Right atrium auricular region (tissue), 2 donors: ENCODE results near the gene PANK3. TPM values are rescaled to one million over a fixed set of nuclear protein-coding genes. Genes with fewer than 3 reads are reported as not detected.
A peak's percentile ranks its signal among the peaks of the same experiment; 100 is the strongest.

Experiments used
- DNase-seq: peaks from one replicate; pipeline ENCODE4 v3.0.0-alpha.2; 2019; ENCODE audit warnings: low spot score
- H3K27ac ChIP-seq, 2 donors: fragments of 200-600 bp; sonication (generic); 1 replicate in 1 of 2; 2 replicates in 1 of 2; pipeline ENCODE4 v1.5.1; 2016 to 2019
- H3K27me3 ChIP-seq, 2 donors: fragments of 200-600 bp; sonication (generic); one replicate each; pipeline versions ENCODE4 v1.5.1 to v1.6.0; 2017 to 2019
- H3K36me3 ChIP-seq: fragments of 200-600 bp; sonication (generic); one replicate; pipeline ENCODE4 v1.5.1; 2016
- H3K4me1 ChIP-seq, 2 donors: fragments of 200-600 bp; sonication (generic); one replicate each; pipeline versions ENCODE4 v1.5.1 to v1.6.0; 2017 to 2019
- H3K4me3 ChIP-seq, 2 donors: fragments of 200-600 bp; sonication (generic); 1 replicate in 1 of 2; 2 replicates in 1 of 2; pipeline ENCODE4 v1.5.1; 2017 to 2019; ENCODE audit warnings: mild to moderate bottlenecking in 1 of 2, moderate library complexity in 1 of 2
- H3K9me3 ChIP-seq, 2 donors: fragments of 200-600 bp; sonication (generic); one replicate each; pipeline ENCODE4 v1.5.1; 2019
- CTCF ChIP-seq, 2 donors: fragments of 200-600 bp; sonication (generic); IDR thresholded peaks; one replicate each; pipeline ENCODE4 v1.5.1; 2019; ENCODE audit warnings: antibody characterized with exemption in 2 of 2
- total RNA-seq, 2 donors: library from RNA; depleted of rRNA; stranded (reverse); fragments of >200 nt; gene quantifications; one replicate each; pipeline ENCODE4 v1.1.0, GENCODE V29; 2016

Gene PANK3
- 10 to 100 TPM; 17.7 to 18.5 TPM for total RNA-seq

- peaks cover 0 to 30% of the 10 kb centered on the region in 2 donors for H3K4me1 ChIP-seq
- H3K27me3 ChIP-seq: no peaks in the 10 kb centered on the region
- no peak for TF ChIP-seq CTCF (IDR thresholded peaks at IDR 0.05)
- peak within 1 kb of the TSS; percentile 87 to 94 for H3K4me3 ChIP-seq
- no peaks in the 10 kb centered on the region for H3K9me3 ChIP-seq
- H3K27ac ChIP-seq: peak within 1 kb of the TSS; percentile 98 to 99
- peak; percentile 60 for DNase-seq
- no peaks in the 10 kb centered on the region for H3K36me3 ChIP-seq
These were observed at the start of gene PANK3 for GRCh38 chr5:168578538-168579487. Gene PANK3 (minus strand): TSS chr5:168579368. CDS start chr5:168579283, 85 bp downstream.

- H3K27me3 ChIP-seq: no peaks in the 10 kb centered on the region
- no peaks in the 10 kb centered on the region for H3K9me3 ChIP-seq
- H3K36me3 ChIP-seq: no peaks in the 10 kb centered on the region
- H3K4me3 ChIP-seq: no peak overlapping the region
- H3K27ac ChIP-seq: no peak overlapping the region
- no peaks in the 10 kb centered on the region for H3K4me1 ChIP-seq
- no peak for DNase-seq
- no peak for TF ChIP-seq CTCF (IDR thresholded peaks at IDR 0.05)
These were observed 45.7 kb upstream of the PANK3 start for GRCh38 chr5:168624850-168625364.

GRCh38 chr5:168620807-168621206 lies 41.6 kb upstream of the PANK3 start:
- Histone ChIP-seq H3K9me3 (no peaks in the 10 kb centered on the region), H3K4me3 (no peak overlapping the region), H3K4me1 (no peaks in the 10 kb centered on the region), H3K36me3 (no peaks in the 10 kb centered on the region), H3K27me3 (no peaks in the 10 kb centered on the region), H3K27ac (no peak overlapping the region)
- TF ChIP-seq CTCF (IDR thresholded peaks at IDR 0.05): no peak
- DNase-seq: no peak

GRCh38 chr5:168614661-168615060 lies 35.5 kb upstream of the PANK3 start:
- H3K9me3 ChIP-seq: no peaks in the 10 kb centered on the region
- DNase-seq: no peak
- H3K4me3 ChIP-seq: no peak overlapping the region
- no peak for TF ChIP-seq CTCF (IDR thresholded peaks at IDR 0.05)
- H3K4me1 ChIP-seq: no peaks in the 10 kb centered on the region
- H3K36me3 ChIP-seq: no peaks in the 10 kb centered on the region
- no peak overlapping the region for H3K27ac ChIP-seq
- H3K27me3 ChIP-seq: no peaks in the 10 kb centered on the region

GRCh38 chr5:168613996-168614395 lies 34.8 kb upstream of the PANK3 start:
- Histone ChIP-seq H3K4me3 (no peak overlapping the region), H3K4me1 (no peaks in the 10 kb centered on the region), H3K9me3 (no peaks in the 10 kb centered on the region), H3K36me3 (no peaks in the 10 kb centered on the region), H3K27me3 (no peaks in the 10 kb centered on the region), H3K27ac (no peak overlapping the region)
- TF ChIP-seq CTCF (IDR thresholded peaks at IDR 0.05): no peak
- DNase-seq: no peak
